ENCODE results near the gene OR2V1.
"Not testable (repeated sequence)": the region's sequence is repeated elsewhere in the genome, so short reads cannot be mapped to it uniquely, and the experiment has no call there.

DNA sequence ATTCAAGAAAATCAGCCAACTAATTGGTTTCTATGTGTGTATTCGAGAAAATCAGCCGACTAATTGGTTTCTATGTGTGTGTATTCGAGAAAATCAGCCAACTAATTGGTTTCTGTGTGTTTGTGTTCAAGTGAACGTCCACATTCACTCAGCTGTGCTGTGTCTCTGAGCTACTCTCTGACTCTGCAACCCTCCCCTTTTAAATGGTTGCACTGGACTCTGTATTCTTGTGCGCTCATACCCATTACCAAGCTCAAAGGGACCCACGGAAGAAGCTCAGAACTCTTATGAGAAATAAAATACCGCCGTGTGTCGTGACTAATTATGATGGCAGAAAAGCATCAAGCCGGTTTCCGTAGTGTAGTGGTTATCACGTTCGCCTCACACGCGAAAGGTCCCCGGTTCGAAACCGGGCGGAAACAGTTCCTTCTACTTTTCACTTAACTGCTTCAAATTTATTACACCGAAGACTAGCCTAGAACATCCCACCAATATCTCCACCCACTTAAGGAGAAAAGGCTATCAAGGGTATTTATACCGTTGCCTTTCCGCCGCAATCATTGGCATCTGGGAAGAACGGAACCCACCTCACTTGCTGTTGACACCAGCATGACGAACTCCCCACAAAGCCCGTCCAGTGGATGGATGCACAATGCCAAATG is 34.1 kb downstream of the OR2V1 start:
- TF ChIP-seq POLR2A (IDR thresholded peaks at IDR 0.05; ENCODE audit: low read depth, low read length); CEBPB (IDR thresholded peaks at IDR 0.05; ENCODE audit: low read depth, low read length); CHD1 (IDR thresholded peaks at IDR 0.05; ENCODE audit: low read depth, low read length); MXI1 (IDR thresholded peaks at IDR 0.05; ENCODE audit: borderline replicate concordance, low read depth, low read length); SMC3 (IDR thresholded peaks at IDR 0.05; ENCODE audit: low read depth, low read length); RCOR1 (IDR thresholded peaks at IDR 0.05; ENCODE audit: insufficient replicate concordance, low read length); BHLHE40 (IDR thresholded peaks at IDR 0.05; ENCODE audit: low read depth, low read length); RFX5 (IDR thresholded peaks at IDR 0.05; ENCODE audit: low read depth, low read length); FOS (IDR thresholded peaks at IDR 0.05; ENCODE audit: low read depth, low read length): not testable (repeated sequence)
- TF ChIP-seq, protein P1, sequence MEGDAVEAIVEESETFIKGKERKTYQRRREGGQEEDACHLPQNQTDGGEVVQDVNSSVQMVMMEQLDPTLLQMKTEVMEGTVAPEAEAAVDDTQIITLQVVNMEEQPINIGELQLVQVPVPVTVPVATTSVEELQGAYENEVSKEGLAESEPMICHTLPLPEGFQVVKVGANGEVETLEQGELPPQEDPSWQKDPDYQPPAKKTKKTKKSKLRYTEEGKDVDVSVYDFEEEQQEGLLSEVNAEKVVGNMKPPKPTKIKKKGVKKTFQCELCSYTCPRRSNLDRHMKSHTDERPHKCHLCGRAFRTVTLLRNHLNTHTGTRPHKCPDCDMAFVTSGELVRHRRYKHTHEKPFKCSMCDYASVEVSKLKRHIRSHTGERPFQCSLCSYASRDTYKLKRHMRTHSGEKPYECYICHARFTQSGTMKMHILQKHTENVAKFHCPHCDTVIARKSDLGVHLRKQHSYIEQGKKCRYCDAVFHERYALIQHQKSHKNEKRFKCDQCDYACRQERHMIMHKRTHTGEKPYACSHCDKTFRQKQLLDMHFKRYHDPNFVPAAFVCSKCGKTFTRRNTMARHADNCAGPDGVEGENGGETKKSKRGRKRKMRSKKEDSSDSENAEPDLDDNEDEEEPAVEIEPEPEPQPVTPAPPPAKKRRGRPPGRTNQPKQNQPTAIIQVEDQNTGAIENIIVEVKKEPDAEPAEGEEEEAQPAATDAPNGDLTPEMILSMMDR (conservative IDR thresholded peaks at IDR 0.05; ENCODE audit: low read depth, low read length), result not testable (repeated sequence)
